Loucy (cell line): ENCODE measurements around the gene RRAD.

Experiments used
- H2AFZ ChIP-seq: fragments of 200-600 bp; sonication (generic); 2 replicates; pipeline ENCODE4 v1.6.0; 2016; ENCODE audit warnings: antibody characterized with exemption, mild to moderate bottlenecking, low read length, moderate library complexity
- H3F3A ChIP-seq: fragments of 200-600 bp; 2 replicates; pipeline ENCODE4 v1.6.0; 2016; ENCODE audit warnings: antibody characterized with exemption, low read depth, mild to moderate bottlenecking
- H3K27me3 ChIP-seq: fragments of 200-600 bp; sonication (generic); 2 replicates; pipeline ENCODE4 v1.6.1; 2014; ENCODE audit warnings: low read length, mild to moderate bottlenecking; ENCODE audit not compliant: insufficient read depth, poor library complexity, severe bottlenecking
- H3K36me3 ChIP-seq: fragments of 200-600 bp; sonication (generic); 2 replicates; pipeline ENCODE4 v1.6.1; 2016; ENCODE audit warnings: low read length; ENCODE audit not compliant: insufficient read depth
- H3K4me1 ChIP-seq: fragments of 200-600 bp; sonication (generic); 2 replicates; pipeline ENCODE4 v1.5.1; 2014; ENCODE audit warnings: low read length, mild to moderate bottlenecking; ENCODE audit not compliant: insufficient read depth, poor library complexity, severe bottlenecking
- H3K4me2 ChIP-seq: fragments of 200-600 bp; sonication (generic); 2 replicates; pipeline ENCODE4 v1.6.0; 2014; ENCODE audit warnings: antibody characterized with exemption, low read length, low read depth, mild to moderate bottlenecking; ENCODE audit not compliant: poor library complexity, severe bottlenecking
- H3K4me3 ChIP-seq: fragments of 200-600 bp; sonication (generic); 2 replicates; pipeline ENCODE4 v1.5.1; 2014; ENCODE audit warnings: low read length, mild to moderate bottlenecking, mixed read lengths; ENCODE audit not compliant: poor library complexity, severe bottlenecking
- H3K79me2 ChIP-seq: fragments of 200-600 bp; sonication (generic); 2 replicates; pipeline ENCODE4 v1.6.1; 2014; ENCODE audit warnings: low read length; ENCODE audit not compliant: insufficient read depth
- H3K9ac ChIP-seq: fragments of 200-600 bp; sonication (generic); 2 replicates; pipeline ENCODE4 v1.6.0; 2014; ENCODE audit warnings: mild to moderate bottlenecking, low read depth, low read length, moderate library complexity; ENCODE audit not compliant: poor library complexity, severe bottlenecking
- H3K9me2 ChIP-seq: fragments of 200-600 bp; sonication (generic); replicated peaks from 2 replicates; pipeline ENCODE4 v1.6.1; 2016; ENCODE audit warnings: low read depth, low read length, mixed read lengths
- H3K9me3 ChIP-seq: fragments of 200-600 bp; sonication (generic); 2 replicates; pipeline ENCODE4 v1.6.1; 2014; ENCODE audit warnings: mild to moderate bottlenecking, antibody characterized with exemption, low read length, low read depth; ENCODE audit not compliant: insufficient read depth
- H4K20me1 ChIP-seq: fragments of 200-600 bp; sonication (generic); 2 replicates; pipeline ENCODE4 v1.6.0; 2014; ENCODE audit warnings: antibody characterized with exemption, low read length, mild to moderate bottlenecking; ENCODE audit not compliant: insufficient read depth, poor library complexity, severe bottlenecking
- EZH2phosphoT487 ChIP-seq: fragments of 200-600 bp; IDR thresholded peaks from 2 replicates; pipeline ENCODE4 v1.6.1; 2018; ENCODE audit warnings: antibody characterized with exemption, mild to moderate bottlenecking, moderate library complexity, borderline replicate concordance
- TF ChIP-seq, protein P1 (sequence below): fragments of 200-600 bp; sonication (generic); conservative IDR thresholded peaks from 2 replicates; pipeline ENCODE4 v1.5.1; 2014; ENCODE audit warnings: mild to moderate bottlenecking, antibody characterized with exemption, low read length

Gene RRAD

DNA sequence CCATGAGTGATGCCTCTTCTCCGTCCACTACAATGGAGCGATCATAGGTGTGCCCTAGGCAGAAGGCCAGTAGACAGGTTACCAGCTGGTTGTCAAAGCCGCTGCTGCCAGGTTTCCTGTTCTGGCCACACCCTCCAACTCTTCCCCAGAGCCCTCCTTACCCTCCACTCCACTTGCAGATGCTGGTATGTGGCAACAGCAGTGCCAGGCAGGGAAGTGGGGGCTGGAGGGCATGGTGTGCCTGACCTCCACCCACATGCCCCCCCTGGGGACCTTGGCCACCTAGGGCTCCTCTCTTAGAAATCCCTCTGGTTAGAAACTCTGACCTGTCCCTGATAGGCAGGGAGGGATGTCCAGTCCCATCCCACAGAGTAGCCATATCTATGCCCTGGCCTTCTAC lies 1.5 kb downstream of the RRAD start:
- Histone ChIP-seq H3K4me1 (no peaks in the 10 kb centered on the region), H3K9ac (no peak overlapping the region), H3K9me2 (no peaks in the 10 kb centered on the region), H4K20me1 (no peaks in the 10 kb centered on the region), H3K4me2 (no peak overlapping the region), H3K36me3 (no peaks in the 10 kb centered on the region), H2AFZ (no peak overlapping the region), H3K4me3 (no peak overlapping the region), H3F3A (no peaks in the 10 kb centered on the region), H3K27me3 (no peaks in the 10 kb centered on the region), H3K79me2 (no peaks in the 10 kb centered on the region), H3K9me3 (no peaks in the 10 kb centered on the region)
- TF ChIP-seq, protein P1, sequence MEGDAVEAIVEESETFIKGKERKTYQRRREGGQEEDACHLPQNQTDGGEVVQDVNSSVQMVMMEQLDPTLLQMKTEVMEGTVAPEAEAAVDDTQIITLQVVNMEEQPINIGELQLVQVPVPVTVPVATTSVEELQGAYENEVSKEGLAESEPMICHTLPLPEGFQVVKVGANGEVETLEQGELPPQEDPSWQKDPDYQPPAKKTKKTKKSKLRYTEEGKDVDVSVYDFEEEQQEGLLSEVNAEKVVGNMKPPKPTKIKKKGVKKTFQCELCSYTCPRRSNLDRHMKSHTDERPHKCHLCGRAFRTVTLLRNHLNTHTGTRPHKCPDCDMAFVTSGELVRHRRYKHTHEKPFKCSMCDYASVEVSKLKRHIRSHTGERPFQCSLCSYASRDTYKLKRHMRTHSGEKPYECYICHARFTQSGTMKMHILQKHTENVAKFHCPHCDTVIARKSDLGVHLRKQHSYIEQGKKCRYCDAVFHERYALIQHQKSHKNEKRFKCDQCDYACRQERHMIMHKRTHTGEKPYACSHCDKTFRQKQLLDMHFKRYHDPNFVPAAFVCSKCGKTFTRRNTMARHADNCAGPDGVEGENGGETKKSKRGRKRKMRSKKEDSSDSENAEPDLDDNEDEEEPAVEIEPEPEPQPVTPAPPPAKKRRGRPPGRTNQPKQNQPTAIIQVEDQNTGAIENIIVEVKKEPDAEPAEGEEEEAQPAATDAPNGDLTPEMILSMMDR, result no peak
- no peak for TF ChIP-seq EZH2phosphoT487

DNA sequence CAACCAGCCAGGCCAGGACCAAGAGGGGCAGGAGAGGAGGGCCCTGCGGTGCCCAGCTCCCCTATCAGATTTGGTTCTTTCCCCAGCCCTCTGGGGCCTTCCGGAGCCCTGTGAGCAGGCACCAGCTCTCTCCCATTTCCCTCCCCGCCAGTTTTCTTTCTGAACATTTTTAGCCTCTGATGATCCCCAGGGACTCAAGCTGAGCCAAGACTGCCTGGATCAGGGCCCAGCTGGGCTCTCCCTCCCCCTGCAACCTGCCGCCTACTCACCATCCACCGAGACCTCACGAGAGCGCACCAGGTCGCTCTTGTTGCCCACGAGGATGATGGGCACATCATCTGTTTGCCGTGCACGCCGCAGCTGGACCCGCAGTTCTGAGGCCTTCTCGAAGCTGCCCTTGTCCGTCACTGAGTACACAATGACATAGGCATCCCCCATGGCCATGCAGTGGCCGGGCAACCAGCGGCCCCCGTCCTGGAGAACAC lies 2.0 kb downstream of the RRAD start:
- no peak for TF ChIP-seq EZH2phosphoT487
- TF ChIP-seq, protein P1, result no peak
- Histone ChIP-seq H3K4me2 (no peak overlapping the region), H4K20me1 (no peaks in the 10 kb centered on the region), H3K4me1 (no peaks in the 10 kb centered on the region), H2AFZ (no peak overlapping the region), H3K9me2 (no peaks in the 10 kb centered on the region), H3K9me3 (no peaks in the 10 kb centered on the region), H3K36me3 (no peaks in the 10 kb centered on the region), H3K4me3 (no peak overlapping the region), H3K27me3 (no peaks in the 10 kb centered on the region), H3K9ac (no peak overlapping the region), H3K79me2 (no peaks in the 10 kb centered on the region), H3F3A (no peaks in the 10 kb centered on the region)

DNA sequence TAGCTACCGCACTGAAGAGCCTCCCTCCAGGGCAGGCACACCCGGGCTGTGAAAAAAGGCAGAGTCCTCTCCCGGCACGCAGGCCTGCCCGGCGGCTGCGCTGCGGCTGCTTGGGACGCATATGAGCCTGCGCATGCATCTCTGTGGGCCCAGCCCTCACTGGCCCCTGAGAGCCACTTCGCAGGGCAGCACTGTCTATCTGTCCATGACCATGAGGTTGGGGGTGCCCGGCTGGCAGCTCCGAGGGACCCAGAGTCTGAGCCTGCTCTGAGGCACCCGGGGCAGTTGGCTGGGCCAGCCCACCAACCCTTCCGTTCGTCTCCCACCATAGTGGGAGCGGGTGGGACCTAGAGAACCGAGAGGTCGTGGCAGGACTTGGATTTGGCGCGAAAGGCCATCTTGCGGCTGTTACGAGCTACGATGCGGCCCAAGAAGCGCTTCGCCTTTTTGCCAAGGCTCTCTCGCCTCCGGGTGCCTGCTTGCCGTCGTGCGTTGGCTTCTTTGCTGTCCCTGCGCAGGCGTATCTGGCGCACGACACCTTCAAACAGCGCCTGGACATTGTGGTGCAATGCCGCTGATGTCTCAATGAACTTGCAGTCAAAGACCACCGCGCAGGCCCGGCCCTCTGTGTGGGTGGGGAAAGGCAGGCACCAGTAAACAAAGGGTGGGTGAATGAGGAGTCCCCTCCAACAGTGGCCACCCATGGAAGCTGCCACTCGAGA lies 3.4 kb downstream of the RRAD start:
- no peaks in the 10 kb centered on the region for H3K4me1 ChIP-seq
- H3K79me2 ChIP-seq, result no peaks in the 10 kb centered on the region
- H3K27me3 ChIP-seq, result no peaks in the 10 kb centered on the region
- H2AFZ ChIP-seq, result no peak overlapping the region
- no peaks in the 10 kb centered on the region for H3F3A ChIP-seq
- H4K20me1 ChIP-seq, result no peaks in the 10 kb centered on the region
- no peak overlapping the region for H3K9ac ChIP-seq
- H3K4me3 ChIP-seq, result no peak overlapping the region
- H3K9me3 ChIP-seq, result no peaks in the 10 kb centered on the region
- no peaks in the 10 kb centered on the region for H3K36me3 ChIP-seq
- H3K4me2 ChIP-seq, result no peak overlapping the region
- no peaks in the 10 kb centered on the region for H3K9me2 ChIP-seq
- TF ChIP-seq EZH2phosphoT487, result no peak
- TF ChIP-seq, protein P1, result no peak
